ENCODE data around the gene KL. TPM values are rescaled to one million over a fixed set of nuclear protein-coding genes. Genes with fewer than 3 reads are reported as not detected.

KL gene
- total and polyA plus RNA-seq, 2 experiments from 2014 or later: 0.03 TPM; not detected in 1

GRCh38 chr13:33004511-33004910, 11.7 kb upstream of the KL start:
- H3K27ac ChIP-seq (ENCODE audit: low read depth): no peak overlapping the region
- Mint-ChIP-seq H3K27ac (no peak overlapping the region), H3K36me3 (ENCODE audit: low read depth) (peaks cover 20% of the 10 kb centered on the region), H3K27me3 (ENCODE audit: insufficient read depth, low read depth, poor library complexity) (peaks cover 1% of the 10 kb centered on the region), H3K4me1 (peaks cover 8% of the 10 kb centered on the region), H3K9me3 (peaks cover 22% of the 10 kb centered on the region), H3K4me3 (no peak overlapping the region)
- no peak for TF ChIP-seq ZNF462 (CRISPR knock-in tag; IDR thresholded peaks at IDR 0.05)
- no peak for TF ChIP-seq JUNB (IDR thresholded peaks at IDR 0.05; ENCODE audit: unreplicated experiment)
- no peak overlapping the region for H3K4me2 ChIP-seq
- H3K4me3 ChIP-seq: no peak overlapping the region
- 0 out of 2 replicates have a peak, but pooled peaks cover 6% of the 10 kb centered on the region for H3K9me2 ChIP-seq (ENCODE audit: insufficient read depth)
- no peaks in the 10 kb centered on the region for H3K27me3 ChIP-seq (ENCODE audit: insufficient read depth)
- no peaks in the 10 kb centered on the region; the same call in 1 of the 2 replicates for H3K4me1 ChIP-seq (ENCODE audit: insufficient read depth)
- no peaks in the 10 kb centered on the region for H3K79me2 ChIP-seq (replicated peaks; ENCODE audit: insufficient read depth)
- DNase-seq (ENCODE audit: low spot score) (peak; percentile 24), ATAC-seq (no peak; the same call in 2 of the 3 replicates)
- peak overlapping the region; percentile 80; the same call in 1 of the 2 replicates for H2AFZ ChIP-seq
- no peaks in the 10 kb centered on the region for H4K20me1 ChIP-seq (replicated peaks; ENCODE audit: insufficient read depth)
- no peaks in the 10 kb centered on the region for H3F3A ChIP-seq (replicated peaks; ENCODE audit: low read depth)
- H3K36me3 ChIP-seq (ENCODE audit: insufficient read depth): no peaks in the 10 kb centered on the region

- H2AFZ ChIP-seq: no peak overlapping the region
- H3K4me3 ChIP-seq: no peak overlapping the region
- Mint-ChIP-seq H3K4me1 (peaks cover 8% of the 10 kb centered on the region), H3K9me3 (peaks cover 23% of the 10 kb centered on the region), H3K36me3 (ENCODE audit: low read depth) (peaks cover 20% of the 10 kb centered on the region), H3K27ac (no peak overlapping the region), H3K4me3 (no peak overlapping the region), H3K27me3 (ENCODE audit: insufficient read depth, low read depth, poor library complexity) (peaks cover 1% of the 10 kb centered on the region)
- no peaks in the 10 kb centered on the region for H3K79me2 ChIP-seq (replicated peaks; ENCODE audit: insufficient read depth)
- DNase-seq (ENCODE audit: low spot score) (no peak), ATAC-seq (no peak)
- H3F3A ChIP-seq (replicated peaks; ENCODE audit: low read depth): no peaks in the 10 kb centered on the region
- H3K9me2 ChIP-seq (ENCODE audit: insufficient read depth): no peaks in the 10 kb centered on the region; the same call in 1 of the 2 replicates
- H4K20me1 ChIP-seq (replicated peaks; ENCODE audit: insufficient read depth): no peaks in the 10 kb centered on the region
- no peaks in the 10 kb centered on the region for H3K27me3 ChIP-seq (ENCODE audit: insufficient read depth)
- no peak overlapping the region for H3K4me2 ChIP-seq
- no peaks in the 10 kb centered on the region for H3K36me3 ChIP-seq (ENCODE audit: insufficient read depth)
- no peak overlapping the region for H3K27ac ChIP-seq (ENCODE audit: low read depth)
- no peaks in the 10 kb centered on the region; the same call in 1 of the 2 replicates for H3K4me1 ChIP-seq (ENCODE audit: insufficient read depth)
- TF ChIP-seq POLR2AphosphoS5 (IDR thresholded peaks at IDR 0.05; ENCODE audit: low read depth): no peak
- no peak for TF ChIP-seq ZNF331 (CRISPR knock-in tag; IDR thresholded peaks at IDR 0.05; ENCODE audit: low read depth)
- TF ChIP-seq JUNB (IDR thresholded peaks at IDR 0.05; ENCODE audit: unreplicated experiment): no peak
- TF ChIP-seq EZH2 (IDR thresholded peaks at IDR 0.05; ENCODE audit: low read depth, unreplicated experiment): no peak
- no peak for TF ChIP-seq REST (IDR thresholded peaks at IDR 0.05; ENCODE audit: unreplicated experiment)
- no peak for TF ChIP-seq ZNF114 (CRISPR knock-in tag; IDR thresholded peaks at IDR 0.05)
Observed at GRCh38 chr13:33006134-33006533, 10.1 kb upstream of the KL start.
